Ovary (tissue), 9 donors: ENCODE results near the gene ARFGAP3. TPM values are rescaled to one million over a fixed set of nuclear protein-coding genes. Genes with fewer than 3 reads are reported as not detected.

ENCODE experiments used
- DNase-seq, 5 donors: peaks; one replicate each; pipeline ENCODE4 v3.0.0-alpha.2; 2019 to 2020
- H3K27ac ChIP-seq, 2 donors: fragments of 200-600 bp; one replicate each; pipeline versions ENCODE4 v1.5.1 to v1.8.0; 2019 to 2022
- H3K27me3 ChIP-seq: fragments of 200-600 bp; one replicate; pipeline ENCODE4 v1.8.0; 2022
- H3K36me3 ChIP-seq: fragments of 200-600 bp; sonication (generic); one replicate; pipeline ENCODE4 v1.5.1; 2019
- H3K4me1 ChIP-seq: one replicate; pipeline ENCODE4 v1.8.1; 2013; ENCODE audit warnings: mild to moderate bottlenecking, moderate library complexity; ENCODE audit not compliant: insufficient read depth
- H3K4me3 ChIP-seq: fragments of 200-600 bp; sonication (generic); one replicate; pipeline ENCODE4 v1.5.1; 2017
- H3K9me3 ChIP-seq, 2 donors: fragments of 200-600 bp in 1 of 2; sonication (generic) in 1 of 2; one replicate each; pipeline versions ENCODE4 v1.5.1 to v1.8.1; 2013 to 2019; ENCODE audit warnings: mild to moderate bottlenecking in 1 of 2, moderate library complexity in 1 of 2
- EP300 ChIP-seq: sonication (generic); formaldehyde crosslinking; IDR thresholded peaks from one replicate; pipeline ENCODE4 v1.6.1; 2017; ENCODE audit warnings: antibody characterized with exemption
- POLR2A ChIP-seq: fragments of 450-650 bp; IDR thresholded peaks from one replicate; pipeline ENCODE4 v1.6.1; 2017; ENCODE audit warnings: antibody characterized with exemption, mild to moderate bottlenecking, moderate library complexity
- WGBS, 3 donors: extraction: QIAGEN DNeasy Blood & Tissue Kit in 1 of 3; methylation state at CpG; one replicate each; pipeline versions ENCODE4 v1.1.5 to v1.1.7; 2013 to 2017; 5-methylcytosine and 5-hydroxymethylcytosine counted together
- intact Hi-C, 4 donors: fragments of 100-400 bp; cut with DNase I; formaldehyde crosslinking; loops; one replicate each; pipeline versions ENCODE4 v1.11.0 to v1.15.1; 2022 to 2023
- polyA plus RNA-seq, 2 donors: library from polyadenylated mRNA; stranded (reverse); fragments of 200-250 nt in 1 of 2; fragments of 350-450 nt in 1 of 2; fragmentation: Illumina TruSeq in 1 of 2; extraction: RNeasy Lipid Tissue Mini Kit (QIAGEN cat#74804) in 1 of 2; gene quantifications; one replicate each; pipeline ENCODE4 v1.2.3, GENCODE V29; 2013 to 2014
- total RNA-seq, 7 donors: library from RNA; depleted of rRNA in 2 of 7; stranded (reverse); fragments of >200 nt in 2 of 7; fragmentation: NEBNext Ultra II Directional in 3 of 7; extraction: Animal tissue kit (Norgen Biotek cat#: 25700) in 3 of 7; gene quantifications; one replicate each; pipeline versions ENCODE4 v1.1.0 to v1.2.4, GENCODE V29; 2016 to 2023
- TF ChIP-seq, protein P1 (sequence below), 3 donors: fragments of 450-650 bp in 2 of 3; fragments of 200-600 bp in 1 of 3; IDR thresholded peaks; one replicate each; pipeline versions ENCODE4 v1.5.1 to v1.8.0; 2016 to 2022; ENCODE audit warnings: antibody characterized with exemption in 3 of 3, mild to moderate bottlenecking in 1 of 3
- donor health status: DM: no; HTN: no; CAD: no; lungs with moderate emphysema.
- donor health status: DM: no; HTN: no; CAD: no.
- donor health status: Bipolar disorder and iron deficiency.
- donor health status: DM: yes; HTN: yes; CAD: no.
- donor health status: DM: no; HTN: no; CAD: no.
- donor health status: DM: yes; HTN: yes; CAD: no.

The ARFGAP3 gene
- total and polyA plus RNA-seq, 9 donors = 21.6 to 47.8 (median 39.2) TPM

DNA sequence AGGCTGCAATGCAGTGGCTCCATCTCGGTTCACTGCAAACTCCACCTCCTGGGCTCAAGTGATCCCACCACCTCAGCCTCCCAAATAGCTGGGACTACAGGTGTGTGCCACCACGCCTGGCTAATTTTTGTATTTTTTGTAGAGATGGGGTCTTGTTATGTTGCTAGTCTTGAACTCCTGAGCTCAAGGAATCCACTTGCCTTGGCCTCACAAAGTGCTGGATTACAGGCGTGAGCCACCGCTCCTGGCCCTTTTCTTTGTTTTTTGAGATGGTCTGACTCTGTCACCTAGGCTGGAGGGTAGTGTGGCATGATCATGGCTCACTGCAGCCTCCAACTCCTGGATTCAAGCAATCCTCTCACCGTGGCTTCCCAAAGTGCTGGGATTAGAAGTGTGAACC lies 21.0 kb downstream of the ARFGAP3 start:
- Histone ChIP-seq H3K4me3 (no peak overlapping the region), H3K27me3 (no peaks in the 10 kb centered on the region), H3K9me3 (no peaks in the 10 kb centered on the region), H3K27ac (no peak overlapping the region), H3K36me3 (no peaks in the 10 kb centered on the region), H3K4me1 (no peaks in the 10 kb centered on the region)
- intact Hi-C loops = no loop called here
- TF ChIP-seq POLR2A = no peak
- TF ChIP-seq, protein P1, sequence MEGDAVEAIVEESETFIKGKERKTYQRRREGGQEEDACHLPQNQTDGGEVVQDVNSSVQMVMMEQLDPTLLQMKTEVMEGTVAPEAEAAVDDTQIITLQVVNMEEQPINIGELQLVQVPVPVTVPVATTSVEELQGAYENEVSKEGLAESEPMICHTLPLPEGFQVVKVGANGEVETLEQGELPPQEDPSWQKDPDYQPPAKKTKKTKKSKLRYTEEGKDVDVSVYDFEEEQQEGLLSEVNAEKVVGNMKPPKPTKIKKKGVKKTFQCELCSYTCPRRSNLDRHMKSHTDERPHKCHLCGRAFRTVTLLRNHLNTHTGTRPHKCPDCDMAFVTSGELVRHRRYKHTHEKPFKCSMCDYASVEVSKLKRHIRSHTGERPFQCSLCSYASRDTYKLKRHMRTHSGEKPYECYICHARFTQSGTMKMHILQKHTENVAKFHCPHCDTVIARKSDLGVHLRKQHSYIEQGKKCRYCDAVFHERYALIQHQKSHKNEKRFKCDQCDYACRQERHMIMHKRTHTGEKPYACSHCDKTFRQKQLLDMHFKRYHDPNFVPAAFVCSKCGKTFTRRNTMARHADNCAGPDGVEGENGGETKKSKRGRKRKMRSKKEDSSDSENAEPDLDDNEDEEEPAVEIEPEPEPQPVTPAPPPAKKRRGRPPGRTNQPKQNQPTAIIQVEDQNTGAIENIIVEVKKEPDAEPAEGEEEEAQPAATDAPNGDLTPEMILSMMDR (IDR thresholded peaks at IDR 0.05) = no peak
- no peak for TF ChIP-seq EP300
- 95 to 97% (median 97%) methylated on average over 5 of the region's 5 CpGs for WGBS, 3 donors
- DNase-seq = no peak

DNA sequence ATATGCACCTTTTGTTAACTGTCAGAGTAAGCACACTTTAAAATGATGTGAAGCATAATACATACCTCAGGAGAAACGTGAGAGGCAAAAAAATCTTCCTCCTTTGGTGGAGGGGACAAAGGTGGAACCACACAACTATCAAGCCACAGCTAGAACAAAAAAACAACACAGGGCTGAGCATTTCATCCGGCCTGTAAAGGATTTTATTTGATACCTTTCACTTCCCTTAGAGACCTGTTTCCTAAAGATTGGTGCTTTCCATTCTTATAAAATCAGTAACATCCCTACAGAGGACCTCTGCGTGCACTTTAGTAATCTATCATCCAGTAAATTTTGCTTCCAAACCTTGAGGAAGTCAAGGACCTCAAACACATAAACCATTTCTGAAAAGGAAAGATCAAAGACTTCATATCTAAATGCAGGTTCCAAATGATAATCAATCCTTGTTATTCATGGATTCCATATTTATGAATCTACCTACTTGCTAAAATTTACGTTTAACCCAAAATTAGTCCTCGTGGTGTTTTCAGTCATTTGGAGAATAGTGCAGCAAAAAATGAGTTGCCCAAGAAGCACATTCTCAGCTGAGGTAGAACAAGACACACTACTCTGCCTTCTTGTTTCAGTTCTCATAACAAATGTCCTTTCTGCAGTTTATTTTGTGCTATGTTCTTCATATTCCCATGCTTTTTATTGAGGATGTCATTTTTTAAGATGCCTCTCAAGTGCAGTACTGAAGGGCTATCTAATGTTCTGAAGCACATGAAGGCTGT lies 22.7 kb downstream of the ARFGAP3 start:
- Histone ChIP-seq H3K4me1 (no peaks in the 10 kb centered on the region), H3K9me3 (no peaks in the 10 kb centered on the region), H3K27me3 (no peaks in the 10 kb centered on the region), H3K36me3 (no peaks in the 10 kb centered on the region), H3K27ac (no peak overlapping the region), H3K4me3 (no peak overlapping the region)
- no peak for DNase-seq
- intact Hi-C loops = no loop called here
- TF ChIP-seq EP300 = no peak
- TF ChIP-seq POLR2A = no peak
- TF ChIP-seq, protein P1 (IDR thresholded peaks at IDR 0.05) = no peak
- 54 to 57% (median 56%) methylated on average over 5 of the region's 5 CpGs for WGBS, 3 donors

DNA sequence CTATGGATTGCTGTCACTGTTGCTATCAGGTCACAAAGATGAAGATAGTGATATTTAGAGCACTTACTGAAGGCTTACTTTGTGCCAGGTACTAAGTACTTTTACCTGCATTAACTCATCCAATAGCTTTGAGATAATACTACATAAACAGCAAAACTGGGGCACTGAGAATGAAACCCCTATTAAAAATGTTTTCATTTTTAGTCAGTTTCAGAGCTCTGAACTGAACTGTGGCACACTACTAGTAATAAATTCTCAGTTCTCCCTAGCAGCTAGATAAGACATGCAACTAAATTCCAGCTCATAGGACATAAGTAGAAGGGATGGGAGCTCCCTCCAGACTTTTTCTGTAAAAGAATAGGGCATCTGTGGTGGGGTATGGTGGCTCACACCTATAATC lies 24.0 kb downstream of the ARFGAP3 start:
- no peaks in the 10 kb centered on the region for H3K27me3 ChIP-seq
- no peaks in the 10 kb centered on the region for H3K4me1 ChIP-seq
- no peak overlapping the region for H3K27ac ChIP-seq
- H3K4me3 ChIP-seq = no peak overlapping the region
- H3K9me3 ChIP-seq = no peaks in the 10 kb centered on the region
- TF ChIP-seq POLR2A (no peak), EP300 (no peak)
- TF ChIP-seq, protein P1 (IDR thresholded peaks at IDR 0.05) = no peak
- no peaks in the 10 kb centered on the region for H3K36me3 ChIP-seq
- intact Hi-C loops = no loop called here
- DNase-seq = no peak

DNA sequence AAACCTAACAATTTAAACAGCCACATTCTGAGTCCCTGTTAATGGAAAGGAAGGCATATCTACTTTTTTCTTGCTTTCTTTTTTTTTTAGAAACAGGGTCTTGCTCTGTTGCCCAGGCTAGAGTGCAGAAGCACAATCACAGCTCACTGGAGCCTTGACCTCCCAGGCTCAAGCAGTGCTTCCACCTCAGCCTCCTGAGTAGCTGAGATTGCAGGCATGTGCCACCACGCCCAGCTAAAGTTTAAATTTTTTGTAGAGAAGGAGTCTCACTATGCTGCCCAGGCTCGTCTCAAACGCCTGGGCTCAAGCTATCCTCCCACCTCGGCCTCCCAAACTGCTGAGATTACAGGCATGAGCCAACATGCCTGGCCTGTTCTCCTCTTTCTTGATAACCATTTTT lies 25.4 kb downstream of the ARFGAP3 start:
- DNase-seq = no peak
- Histone ChIP-seq H3K27me3 (no peaks in the 10 kb centered on the region), H3K27ac (no peak overlapping the region), H3K36me3 (no peaks in the 10 kb centered on the region), H3K9me3 (no peaks in the 10 kb centered on the region), H3K4me1 (no peaks in the 10 kb centered on the region), H3K4me3 (no peak overlapping the region)
- WGBS, 3 donors = 89 to 92% (median 90%) methylated on average over 4 of the region's 4 CpGs
- TF ChIP-seq POLR2A (no peak), EP300 (no peak)
- TF ChIP-seq, protein P1 (IDR thresholded peaks at IDR 0.05) = no peak
- intact Hi-C loops = no loop called here
